Stimulated activated CD8-positive, alpha-beta memory T cell treated with anti-CD3 and anti-CD28 coated beads, Interleukin-7, amount 100 ng/mL, for 24 hours (primary cell): Measurements from ENCODE around the gene WDR33.

Experiments
- DNase-seq: peaks from one replicate; pipeline ENCODE4 v3.0.0-alpha.2; 2020; ENCODE audit warnings: low read depth

WDR33 gene

GRCh38 chr2:127655209-127656073, 155.5 kb downstream of the WDR33 start:
- DNase-seq: no peak

GRCh38 chr2:127654838-127655175, 156.2 kb downstream of the WDR33 start:
- DNase-seq: no peak

DNA sequence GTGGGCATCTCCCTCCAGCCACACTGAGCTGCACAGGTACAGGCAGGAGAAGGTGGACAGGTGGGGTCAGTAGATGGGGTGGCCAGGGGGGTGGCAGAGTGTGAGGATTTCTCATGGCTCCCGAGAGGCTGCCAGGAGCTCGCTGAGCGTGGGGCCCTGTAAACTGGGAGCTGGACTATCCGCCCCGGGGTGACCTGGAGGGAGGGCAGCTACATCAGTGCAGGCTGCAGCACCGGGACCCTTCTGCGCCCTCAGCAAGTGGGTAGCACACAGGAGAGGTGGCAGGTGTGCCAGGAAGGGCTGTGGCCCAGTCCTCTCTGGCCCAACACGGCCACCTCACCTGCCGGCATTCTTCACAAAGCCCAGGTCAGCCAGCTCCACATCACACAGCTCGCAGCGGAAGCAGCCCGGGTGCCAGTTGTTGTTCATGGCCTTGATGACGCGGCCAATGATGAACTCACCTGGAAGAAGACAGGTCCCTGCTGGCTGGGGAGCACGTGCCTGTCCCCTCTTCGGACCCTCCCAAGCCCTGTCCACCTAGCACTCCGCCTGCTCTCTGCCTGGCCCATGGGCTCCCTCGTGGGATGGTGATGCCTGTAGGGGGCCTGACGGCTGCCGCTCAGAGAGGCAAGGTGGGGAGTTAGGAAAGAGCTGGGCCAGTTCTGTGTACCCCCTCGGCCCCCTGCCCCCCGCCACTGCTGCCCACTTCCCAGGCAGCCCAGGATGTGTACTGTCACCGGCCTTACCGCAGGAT, 156.7 kb downstream of the WDR33 start:
- DNase-seq: no peak

- DNase-seq: no peak
Observed at GRCh38 chr2:127653421-127654083, 157.4 kb downstream of the WDR33 start.

- no peak for DNase-seq
Observed at GRCh38 chr2:127652786-127653357, 158.1 kb downstream of the WDR33 start.

DNA sequence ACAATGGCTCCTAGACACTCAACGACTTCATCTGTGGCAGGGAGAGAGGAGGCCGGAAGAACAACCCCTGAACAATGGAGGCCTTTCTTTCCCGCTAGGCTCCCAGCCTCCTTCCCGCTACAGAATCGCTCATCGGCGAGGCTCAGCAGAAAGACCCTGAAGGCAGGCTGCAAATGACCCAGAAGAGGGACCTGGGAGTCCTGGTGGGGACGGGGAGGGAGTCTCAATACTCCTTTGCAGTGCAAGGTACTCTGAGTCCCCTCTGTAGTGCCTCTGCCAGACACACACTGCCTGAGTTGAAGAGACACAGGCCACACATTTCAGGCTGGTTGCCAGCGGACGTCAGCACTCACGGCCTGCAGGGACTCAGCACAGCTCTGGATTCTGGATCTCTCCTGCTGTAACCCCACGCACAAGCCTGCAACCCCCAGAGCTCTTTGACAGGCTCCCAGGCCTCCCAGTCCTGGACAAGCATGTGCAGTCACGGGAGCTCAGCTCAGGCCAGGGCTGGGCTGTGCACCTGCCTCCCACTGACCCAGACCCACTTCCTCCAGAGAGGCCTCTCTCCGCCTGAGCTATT, 158.9 kb downstream of the WDR33 start:
- no peak for DNase-seq

- no peak for DNase-seq
Observed at GRCh38 chr2:127651381-127651809, 159.6 kb downstream of the WDR33 start.
